ENCODE measurements around the gene HECW1.
"Not testable (repeated sequence)": the region's sequence is repeated elsewhere in the genome, so short reads cannot be mapped to it uniquely, and the experiment has no call there.

The HECW1 gene

GRCh38 chr7:43586251-43586900, 473.9 kb downstream of the HECW1 start:
- ATAC-seq = no peak
- H3K9me3 Mint-ChIP-seq = no peaks in the 10 kb centered on the region
- H3K27ac Mint-ChIP-seq = peak overlapping the region; percentile 94
- peak overlapping the region; percentile 91 for H3K4me3 Mint-ChIP-seq
- H3K36me3 Mint-ChIP-seq = peaks cover 47% of the 10 kb centered on the region
- DNase-seq (ENCODE audit: low spot score in 2 of 2) = no peak
- peaks cover 63% of the 10 kb centered on the region for H3K4me1 Mint-ChIP-seq

- no peaks in the 10 kb centered on the region for H3K9me3 Mint-ChIP-seq
- no peak for ATAC-seq
These were observed 476.2 kb downstream of the HECW1 start for GRCh38 chr7:43588477-43589132.

GRCh38 chr7:43589133-43589478, 476.7 kb downstream of the HECW1 start:
- ATAC-seq = no peak
- peak overlapping the region; percentile 63 for H3K27ac Mint-ChIP-seq
- no peaks in the 10 kb centered on the region for H3K9me3 Mint-ChIP-seq
- peaks cover 29% of the 10 kb centered on the region for H3K36me3 Mint-ChIP-seq
- H3K4me1 Mint-ChIP-seq = peaks cover 75% of the 10 kb centered on the region
- DNase-seq (ENCODE audit: low spot score in 2 of 2) = no peak
- H3K4me3 Mint-ChIP-seq = peak overlapping the region; percentile 47

More at GRCh38 chr7:43588477-43589132, 476.2 kb downstream of the HECW1 start:
- peak overlapping the region; percentile 47 for H3K4me3 Mint-ChIP-seq
- peak overlapping the region; percentile 76 for H3K27ac Mint-ChIP-seq
- H3K36me3 Mint-ChIP-seq = peaks cover 34% of the 10 kb centered on the region
- DNase-seq (ENCODE audit: low spot score in 2 of 2) = no peak
- peaks cover 70% of the 10 kb centered on the region for H3K4me1 Mint-ChIP-seq

GRCh38 chr7:43589728-43590127, 477.3 kb downstream of the HECW1 start:
- peaks cover 26% of the 10 kb centered on the region for H3K36me3 Mint-ChIP-seq

GRCh38 chr7:43590862-43591557, 478.6 kb downstream of the HECW1 start:
- Mint-ChIP-seq H3K36me3 (peaks cover 22% of the 10 kb centered on the region), H3K9me3 (no peaks in the 10 kb centered on the region), H3K27ac (peak overlapping the region; percentile 63), H3K4me1 (peaks cover 80% of the 10 kb centered on the region), H3K4me3 (peak overlapping the region; percentile 47)
- ATAC-seq = peak; percentile 91
- peak in 1 of 2 donors; percentile 67 for DNase-seq (ENCODE audit: low spot score in 2 of 2)

More at GRCh38 chr7:43589728-43590127, 477.3 kb downstream of the HECW1 start:
- peak overlapping the region; percentile 63 for H3K27ac Mint-ChIP-seq
- no peaks in the 10 kb centered on the region for H3K9me3 Mint-ChIP-seq
- no peak for ATAC-seq
- H3K4me1 Mint-ChIP-seq = peaks cover 81% of the 10 kb centered on the region
- DNase-seq (ENCODE audit: low spot score in 2 of 2) = no peak
- peak overlapping the region; percentile 47 for H3K4me3 Mint-ChIP-seq

GRCh38 chr7:43591558-43592180, 479.2 kb downstream of the HECW1 start:
- peak; percentile 55 for ATAC-seq
- no peak for DNase-seq (ENCODE audit: low spot score in 2 of 2)
- H3K36me3 Mint-ChIP-seq = peaks cover 16% of the 10 kb centered on the region
- H3K4me3 Mint-ChIP-seq = peak overlapping the region; percentile 47
- peak overlapping the region; percentile 63 for H3K27ac Mint-ChIP-seq
- peaks cover 77% of the 10 kb centered on the region for H3K4me1 Mint-ChIP-seq
- H3K9me3 Mint-ChIP-seq = no peaks in the 10 kb centered on the region

- Mint-ChIP-seq H3K4me3 (peak overlapping the region; percentile 47), H3K4me1 (peaks cover 73% of the 10 kb centered on the region), H3K36me3 (peaks cover 11% of the 10 kb centered on the region), H3K9me3 (no peaks in the 10 kb centered on the region), H3K27ac (peak overlapping the region; percentile 63)
- ATAC-seq (no peak), DNase-seq (ENCODE audit: low spot score in 2 of 2) (no peak)
These were observed 479.9 kb downstream of the HECW1 start for GRCh38 chr7:43592326-43592725.

GRCh38 chr7:43593010-43593409, 480.6 kb downstream of the HECW1 start:
- ATAC-seq = no peak

GRCh38 chr7:43594020-43594419, 481.6 kb downstream of the HECW1 start:
- peaks cover 11% of the 10 kb centered on the region for H3K36me3 Mint-ChIP-seq

More at GRCh38 chr7:43593010-43593409, 480.6 kb downstream of the HECW1 start:
- peak overlapping the region; percentile 47 for H3K4me3 Mint-ChIP-seq
- H3K9me3 Mint-ChIP-seq = no peaks in the 10 kb centered on the region
- H3K4me1 Mint-ChIP-seq = peaks cover 70% of the 10 kb centered on the region
- H3K27ac Mint-ChIP-seq = no peak overlapping the region
- peaks cover 11% of the 10 kb centered on the region for H3K36me3 Mint-ChIP-seq
- DNase-seq (ENCODE audit: low spot score in 2 of 2) = no peak

GRCh38 chr7:43596426-43596825, 484.0 kb downstream of the HECW1 start:
- not testable (repeated sequence) for H3K9me3 Mint-ChIP-seq; H3K36me3 Mint-ChIP-seq; H3K27ac Mint-ChIP-seq; DNase-seq (ENCODE audit: low spot score in 2 of 2); H3K4me3 Mint-ChIP-seq; ATAC-seq
- peaks cover 45% of the 10 kb centered on the region for H3K4me1 Mint-ChIP-seq

More at GRCh38 chr7:43594020-43594419, 481.6 kb downstream of the HECW1 start:
- no peak for DNase-seq (ENCODE audit: low spot score in 2 of 2)
- H3K9me3 Mint-ChIP-seq = no peaks in the 10 kb centered on the region
- no peak for ATAC-seq
- H3K4me1 Mint-ChIP-seq = peaks cover 60% of the 10 kb centered on the region
- peak overlapping the region; percentile 60 for H3K4me3 Mint-ChIP-seq
- H3K27ac Mint-ChIP-seq = peak overlapping the region; percentile 79

GRCh38 chr7:43600056-43600455, 487.6 kb downstream of the HECW1 start:
- H3K36me3 Mint-ChIP-seq = peaks cover 4% of the 10 kb centered on the region
- no peak overlapping the region for H3K27ac Mint-ChIP-seq
- no peaks in the 10 kb centered on the region for H3K9me3 Mint-ChIP-seq
- no peak overlapping the region for H3K4me3 Mint-ChIP-seq
- H3K4me1 Mint-ChIP-seq = peaks cover 22% of the 10 kb centered on the region
- DNase-seq (ENCODE audit: low spot score in 2 of 2) = no peak
- no peak for ATAC-seq

- Mint-ChIP-seq H3K4me3 (no peak overlapping the region), H3K36me3 (peaks cover 4% of the 10 kb centered on the region)
These were observed 489.8 kb downstream of the HECW1 start for GRCh38 chr7:43602256-43602655.

GRCh38 chr7:43604251-43604650, 491.8 kb downstream of the HECW1 start:
- H3K36me3 Mint-ChIP-seq = peaks cover 4% of the 10 kb centered on the region
- no peak for ATAC-seq
- H3K4me1 Mint-ChIP-seq = peaks cover 40% of the 10 kb centered on the region

More at GRCh38 chr7:43602256-43602655, 489.8 kb downstream of the HECW1 start:
- Mint-ChIP-seq H3K27ac (no peak overlapping the region), H3K4me1 (peaks cover 29% of the 10 kb centered on the region), H3K9me3 (no peaks in the 10 kb centered on the region)
- ATAC-seq (no peak), DNase-seq (ENCODE audit: low spot score in 2 of 2) (no peak)

GRCh38 chr7:43609097-43609496, 496.6 kb downstream of the HECW1 start:
- H3K9me3 Mint-ChIP-seq = no peaks in the 10 kb centered on the region
- peak overlapping the region; percentile 41 for H3K27ac Mint-ChIP-seq
- ATAC-seq (no peak), DNase-seq (ENCODE audit: low spot score in 2 of 2) (no peak)
- H3K36me3 Mint-ChIP-seq = peaks cover 4% of the 10 kb centered on the region
- peaks cover 60% of the 10 kb centered on the region for H3K4me1 Mint-ChIP-seq
- H3K4me3 Mint-ChIP-seq = no peak overlapping the region

More at GRCh38 chr7:43604251-43604650, 491.8 kb downstream of the HECW1 start:
- DNase-seq (ENCODE audit: low spot score in 2 of 2) = no peak
- Mint-ChIP-seq H3K27ac (peak overlapping the region; percentile 3), H3K9me3 (no peaks in the 10 kb centered on the region), H3K4me3 (no peak overlapping the region)

- peak overlapping the region; percentile 23 for H3K4me3 Mint-ChIP-seq
- peak overlapping the region; percentile 67 for H3K27ac Mint-ChIP-seq
- DNase-seq (ENCODE audit: low spot score in 2 of 2) (peak in 1 of 2 donors; percentile 50), ATAC-seq (no peak)
- no peaks in the 10 kb centered on the region for H3K36me3 Mint-ChIP-seq
- H3K4me1 Mint-ChIP-seq = peaks cover 55% of the 10 kb centered on the region
- no peaks in the 10 kb centered on the region for H3K9me3 Mint-ChIP-seq
These were observed 499.7 kb downstream of the HECW1 start for GRCh38 chr7:43612128-43612527.

Measured in stimulated activated effector memory CD8-positive, alpha-beta T cell treated with anti-CD3 and anti-CD28 coated beads, Interleukin-12 subunit alpha, Interleukin-12 subunit beta, amount 100 ng/mL, for 72 hours (primary cell).